Fibroblast of lung (primary cell): ENCODE measurements around the gene TPD52L1.

Experiments
- CTCF ChIP-seq, 2 donors: IDR thresholded peaks in 1 of 2; conservative IDR thresholded peaks in 1 of 2; 1 replicate in 1 of 2; 2 replicates in 1 of 2; pipeline ENCODE4 v1.5.1; 2011 to 2012; ENCODE audit warnings: low read length in 2 of 2, control low read depth in 1 of 2, inconsistent platforms in 1 of 2, low read depth in 1 of 2, mild to moderate bottlenecking in 1 of 2
- EZH2 ChIP-seq: IDR thresholded peaks from 2 replicates; pipeline ENCODE4 v1.5.1; 2012; ENCODE audit warnings: low read length, control low read depth, mild to moderate bottlenecking; ENCODE audit errors: missing control alignments

DNA sequence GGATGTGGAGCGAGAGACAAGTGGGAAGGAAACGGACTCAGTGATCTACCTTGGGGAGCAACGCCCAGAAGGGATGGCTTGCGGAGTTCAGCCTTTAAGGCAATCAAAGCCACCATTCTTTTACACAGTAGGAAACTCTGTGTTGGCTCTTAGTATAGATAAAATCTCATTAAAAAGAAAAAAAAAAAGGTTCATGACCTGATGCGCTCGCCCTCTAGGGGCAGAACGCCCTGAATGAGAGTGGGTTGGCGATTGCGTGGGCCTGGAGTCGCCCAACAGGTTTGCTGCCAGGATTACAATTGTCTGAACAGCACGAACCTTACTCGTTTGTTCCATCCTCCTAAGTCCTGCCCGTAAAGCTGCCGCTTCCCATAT is 1.2 kb downstream of the TPD52L1 start:
- TF ChIP-seq CTCF (conservative IDR thresholded peaks at IDR 0.05 in 1 of 2, IDR thresholded peaks at IDR 0.05 in 1 of 2; ENCODE audit: low read depth in 1 of 2, low read length in 2 of 2) (peak in 1 of 2 donors; percentile 5), EZH2 (no peak)
